IPS-11a (cell line): ENCODE data around the gene OSCAR.

Experiments used
- H3K4me3 ChIP-seq: one replicate; pipeline ENCODE4 v1.5.1; 2013; ENCODE audit warnings: low read depth, low read length, control low read depth

OSCAR gene, protein sequence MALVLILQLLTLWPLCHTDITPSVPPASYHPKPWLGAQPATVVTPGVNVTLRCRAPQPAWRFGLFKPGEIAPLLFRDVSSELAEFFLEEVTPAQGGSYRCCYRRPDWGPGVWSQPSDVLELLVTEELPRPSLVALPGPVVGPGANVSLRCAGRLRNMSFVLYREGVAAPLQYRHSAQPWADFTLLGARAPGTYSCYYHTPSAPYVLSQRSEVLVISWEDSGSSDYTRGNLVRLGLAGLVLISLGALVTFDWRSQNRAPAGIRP

DNA sequence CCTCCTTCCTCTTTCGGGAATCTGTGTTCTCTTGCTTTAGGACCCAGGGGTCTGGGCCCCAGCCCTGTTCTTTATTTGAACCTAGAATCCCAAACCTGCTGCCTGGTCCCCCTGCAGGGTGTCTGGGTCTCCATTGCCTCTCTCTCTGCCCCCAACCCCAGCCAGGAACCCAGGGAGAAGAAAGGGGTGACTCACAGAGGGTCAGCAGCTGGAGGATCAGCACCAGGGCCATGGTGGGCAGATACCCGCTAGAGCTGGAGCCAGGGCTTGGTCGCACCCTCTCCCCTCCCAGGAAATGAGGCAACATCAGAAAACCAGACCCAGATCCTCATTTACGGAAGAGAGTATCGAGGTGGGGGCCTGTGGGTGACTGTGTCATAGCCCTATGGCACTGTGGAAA lies at the start of gene OSCAR:
Gene OSCAR, minus strand, starts transcription at position 243 of the 400 bp plus-strand sequence. Its CDS starts 11 bp downstream, at position 232.
- no peak within 1 kb of the TSS for H3K4me3 ChIP-seq

GRCh38 chr19:54149021-54149812 lies 48.6 kb upstream of the OSCAR start:
- no peak overlapping the region for H3K4me3 ChIP-seq

- no peak overlapping the region for H3K4me3 ChIP-seq
These were observed 47.6 kb upstream of the OSCAR start for GRCh38 chr19:54148158-54148557.

DNA sequence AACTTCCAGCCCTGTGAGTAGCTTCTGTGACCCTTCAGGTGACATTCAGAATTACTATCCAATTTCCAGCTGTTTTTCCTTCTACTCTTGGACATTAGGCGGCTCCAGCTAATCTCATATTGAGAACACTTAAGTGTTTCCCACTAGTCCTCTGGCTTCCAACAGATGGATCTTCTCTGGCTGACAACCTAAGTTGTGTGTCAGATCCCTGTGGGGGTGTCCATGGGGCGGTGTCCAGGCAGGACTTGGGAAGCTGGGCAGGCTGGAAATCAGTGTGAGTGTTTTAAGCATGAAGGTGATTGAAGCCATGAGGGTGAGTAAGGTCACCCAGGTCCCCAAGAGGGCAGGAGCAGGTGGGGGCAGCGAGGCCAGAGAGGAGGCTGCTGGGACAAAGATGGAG lies 47.1 kb upstream of the OSCAR start:
- no peak overlapping the region for H3K4me3 ChIP-seq

- H3K4me3 ChIP-seq: no peak overlapping the region
These were observed 45.0 kb upstream of the OSCAR start for GRCh38 chr19:54145541-54146158.

- no peak overlapping the region for H3K4me3 ChIP-seq
These were observed 41.7 kb upstream of the OSCAR start for GRCh38 chr19:54142166-54142780.

DNA sequence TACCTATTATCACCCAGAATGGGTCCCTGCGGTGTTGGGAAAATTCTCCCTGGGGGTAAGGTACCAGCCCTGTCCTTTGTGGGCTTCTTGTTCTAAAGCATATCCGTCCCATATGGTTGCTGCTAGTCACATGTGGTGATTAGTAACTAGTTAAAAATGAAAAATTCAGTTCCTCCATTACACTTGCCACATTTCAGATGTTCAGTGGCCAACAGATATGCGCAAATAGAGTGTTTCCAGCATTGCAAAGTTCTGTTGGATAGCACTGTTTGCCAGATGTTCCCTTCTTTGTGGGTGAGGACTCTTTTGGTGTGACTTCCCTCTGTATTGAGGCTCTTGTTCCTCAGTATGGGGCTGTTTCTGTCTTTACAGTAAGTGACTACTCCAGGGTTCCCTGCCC lies 40.8 kb upstream of the OSCAR start:
- no peak overlapping the region for H3K4me3 ChIP-seq

- H3K4me3 ChIP-seq: peak overlapping the region; percentile 62
These were observed 38.1 kb upstream of the OSCAR start for GRCh38 chr19:54138489-54139256.

- peak within 1 kb of the TSS; percentile 62 for H3K4me3 ChIP-seq
These were observed 37.3 kb upstream of the OSCAR start, which contains the start of gene CNOT3 for GRCh38 chr19:54137699-54138488. TSS of gene CNOT3 (plus strand) at chr19:54137762. CDS start at chr19:54142979, 5,217 bp downstream.

DNA sequence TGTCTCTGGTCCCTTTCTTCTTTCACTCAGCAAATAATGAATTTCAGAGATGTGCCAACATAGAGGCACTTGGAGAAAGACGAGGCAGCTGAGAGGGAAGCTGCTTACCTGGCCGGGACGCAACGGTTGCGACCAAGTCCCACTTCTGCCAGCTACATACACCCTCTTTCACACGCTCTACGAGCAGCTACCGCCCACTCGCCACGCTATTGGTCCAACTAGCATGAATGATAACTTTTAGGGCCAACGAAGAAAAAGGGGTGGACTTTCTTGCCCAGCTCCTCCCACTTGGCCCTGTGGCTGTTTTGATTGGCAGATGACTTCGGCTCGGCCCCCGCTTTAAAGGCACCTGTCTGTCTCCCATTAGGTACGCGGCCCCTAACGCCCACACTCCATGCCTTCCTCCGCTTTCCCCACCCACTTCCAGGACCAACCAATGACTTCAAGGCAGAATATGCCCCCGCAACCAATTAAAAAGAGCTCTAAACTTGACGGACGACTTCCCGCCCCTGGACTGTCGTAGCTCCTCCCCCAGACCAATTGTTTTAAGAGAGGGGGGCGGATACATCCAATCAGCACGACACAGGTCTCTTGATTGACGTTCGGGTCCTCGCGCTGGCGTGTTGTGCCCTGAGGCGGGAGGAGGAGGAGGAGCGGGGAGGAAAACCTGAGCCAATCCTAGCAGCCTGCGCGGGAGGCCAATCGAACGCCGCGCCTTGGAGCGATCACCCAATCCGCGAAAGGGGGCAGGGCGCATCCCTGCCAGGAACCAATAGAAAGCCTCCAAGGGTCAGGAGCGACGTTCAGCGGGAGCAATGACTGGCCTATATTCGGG lies 36.5 kb upstream of the OSCAR start:
- peak overlapping the region; percentile 62 for H3K4me3 ChIP-seq

GRCh38 chr19:54136086-54136863 lies 35.7 kb upstream of the OSCAR start:
- peak overlapping the region; percentile 50 for H3K4me3 ChIP-seq

DNA sequence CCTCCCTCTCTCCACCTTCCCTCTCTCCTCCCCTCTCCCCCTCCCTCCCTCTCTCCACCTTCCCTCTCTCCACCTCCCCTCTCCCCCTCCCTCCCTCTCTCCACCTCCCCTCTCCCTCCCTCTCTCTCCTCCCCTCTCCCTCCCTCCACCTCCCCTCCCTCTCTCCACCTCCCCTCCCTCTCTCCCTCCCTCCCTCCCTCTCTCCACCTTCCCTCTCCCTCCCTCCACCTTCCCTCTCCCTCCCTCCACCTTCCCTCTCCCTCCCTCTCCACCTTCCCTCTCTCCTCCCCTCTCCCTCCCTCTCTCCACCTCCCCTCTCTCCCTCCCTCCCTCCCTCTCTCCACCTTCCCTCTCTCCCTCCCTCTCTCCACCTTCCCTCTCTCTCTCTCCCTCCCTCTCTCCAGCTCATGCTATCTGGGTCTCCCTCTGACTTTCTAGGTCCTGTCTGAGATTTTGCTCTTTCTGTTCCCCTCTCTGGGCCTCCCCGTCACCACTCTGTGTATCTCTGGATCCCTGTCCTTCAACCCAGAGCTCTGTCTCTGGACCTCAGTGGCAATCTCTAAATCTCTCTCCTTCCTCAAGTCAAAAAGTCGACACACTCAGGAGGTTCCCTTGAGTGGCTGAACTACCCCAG lies 33.5 kb upstream of the OSCAR start:
- H3K4me3 ChIP-seq: no peak overlapping the region

GRCh38 chr19:54133312-54133956 lies 32.8 kb upstream of the OSCAR start:
- H3K4me3 ChIP-seq: no peak overlapping the region

DNA sequence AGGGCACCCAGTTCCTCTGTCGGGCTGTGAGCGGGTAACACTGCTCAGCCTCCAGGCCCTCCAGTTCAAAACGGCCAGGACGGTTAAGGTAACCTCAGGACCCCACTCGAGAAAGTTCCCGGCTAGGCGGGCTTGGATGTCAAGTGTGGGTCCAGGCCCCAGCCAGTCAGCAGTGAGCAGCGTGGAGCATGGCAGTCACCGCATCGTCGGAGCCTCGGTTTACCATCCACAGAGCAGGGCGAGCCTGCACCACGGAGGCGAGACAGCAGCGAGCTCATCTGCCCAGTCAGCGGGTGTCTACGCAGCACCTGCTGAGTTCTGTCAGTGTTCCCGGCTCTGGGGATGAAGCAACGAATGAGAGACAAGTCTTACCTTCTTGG lies 29.0 kb upstream of the OSCAR start:
- no peak overlapping the region for H3K4me3 ChIP-seq

- no peak overlapping the region for H3K4me3 ChIP-seq
These were observed 28.4 kb upstream of the OSCAR start for GRCh38 chr19:54128796-54129616.

DNA sequence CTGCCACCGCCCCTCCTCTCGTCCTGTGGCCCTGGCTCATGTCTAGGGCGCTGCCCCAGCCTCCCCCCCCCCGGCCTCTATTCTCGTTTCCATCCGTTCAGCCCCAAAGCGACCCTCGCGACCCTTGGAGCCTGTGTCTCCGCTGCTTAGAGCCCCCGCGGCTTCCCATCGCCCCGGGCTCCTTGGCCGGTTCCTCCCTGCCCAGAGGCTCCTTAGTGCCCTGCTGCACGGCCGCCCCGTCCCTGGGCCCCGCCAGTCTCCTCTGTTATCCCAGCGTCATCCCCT lies 27.8 kb upstream of the OSCAR start:
- H3K4me3 ChIP-seq: no peak overlapping the region
